ENCODE results near the gene AP5B1. TPM values are rescaled to one million over a fixed set of nuclear protein-coding genes. Genes with fewer than 3 reads are reported as not detected.

AP5B1 gene
- total and polyA plus RNA-seq, 2 donors from 2014 or later = 6.3 to 18.3 TPM

DNA sequence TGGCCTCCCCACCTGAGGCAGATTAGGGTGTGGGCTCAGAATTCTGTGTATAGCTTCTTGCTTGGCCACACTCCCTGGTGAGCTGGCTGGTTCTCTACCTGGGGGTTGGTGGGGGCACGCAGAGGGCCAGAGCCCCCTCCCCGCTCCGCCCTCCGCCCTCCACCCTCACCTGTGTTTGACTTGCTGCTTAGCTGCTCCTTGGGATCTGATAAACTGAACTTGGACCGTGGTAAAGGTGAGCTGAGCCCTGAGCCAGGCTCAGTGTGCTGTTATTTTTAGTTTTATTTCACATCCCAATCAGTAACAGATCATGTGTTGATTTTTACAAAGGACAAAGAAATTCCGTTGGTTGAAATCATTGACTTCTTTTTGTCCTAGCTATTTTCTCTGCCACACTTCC, 8.0 kb upstream of the AP5B1 start:
- Histone ChIP-seq H3K36me3 (ENCODE audit: control insufficient read depth in 2 of 3, insufficient read depth in 3 of 3, low read length in 3 of 3) (no peaks in the 10 kb centered on the region), H3K27me3 (ENCODE audit: control insufficient read depth, insufficient read depth, low read length) (peaks cover 3% of the 10 kb centered on the region), H3K9ac (ENCODE audit: low read length in 3 of 3) (peak overlapping the region in 2 of 3 donors; percentile 1 to 82), H3K9me3 (ENCODE audit: control insufficient read depth in 2 of 3, insufficient read depth in 1 of 3, low read length in 3 of 3) (no peaks in the 10 kb centered on the region), H3K27ac (ENCODE audit: low read depth in 2 of 2, low read length in 2 of 2) (peak overlapping the region; percentile 88 to 95), H3K4me3 (ENCODE audit: low read length in 3 of 3) (peak overlapping the region; percentile 21 to 71 (median 54)), H3K4me1 (ENCODE audit: control insufficient read depth in 2 of 3, insufficient read depth in 2 of 3, low read depth in 1 of 3, low read length in 3 of 3) (peaks cover 0 to 49% (median 12%) of the 10 kb centered on the region in 3 donors)
- FAIRE-seq = no peak
- intact Hi-C loops (cut with DNase I) = no loop called here
- TF ChIP-seq, protein P1, sequence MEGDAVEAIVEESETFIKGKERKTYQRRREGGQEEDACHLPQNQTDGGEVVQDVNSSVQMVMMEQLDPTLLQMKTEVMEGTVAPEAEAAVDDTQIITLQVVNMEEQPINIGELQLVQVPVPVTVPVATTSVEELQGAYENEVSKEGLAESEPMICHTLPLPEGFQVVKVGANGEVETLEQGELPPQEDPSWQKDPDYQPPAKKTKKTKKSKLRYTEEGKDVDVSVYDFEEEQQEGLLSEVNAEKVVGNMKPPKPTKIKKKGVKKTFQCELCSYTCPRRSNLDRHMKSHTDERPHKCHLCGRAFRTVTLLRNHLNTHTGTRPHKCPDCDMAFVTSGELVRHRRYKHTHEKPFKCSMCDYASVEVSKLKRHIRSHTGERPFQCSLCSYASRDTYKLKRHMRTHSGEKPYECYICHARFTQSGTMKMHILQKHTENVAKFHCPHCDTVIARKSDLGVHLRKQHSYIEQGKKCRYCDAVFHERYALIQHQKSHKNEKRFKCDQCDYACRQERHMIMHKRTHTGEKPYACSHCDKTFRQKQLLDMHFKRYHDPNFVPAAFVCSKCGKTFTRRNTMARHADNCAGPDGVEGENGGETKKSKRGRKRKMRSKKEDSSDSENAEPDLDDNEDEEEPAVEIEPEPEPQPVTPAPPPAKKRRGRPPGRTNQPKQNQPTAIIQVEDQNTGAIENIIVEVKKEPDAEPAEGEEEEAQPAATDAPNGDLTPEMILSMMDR (IDR thresholded peaks at IDR 0.05; ENCODE audit: borderline replicate concordance, extremely low read depth, insufficient read depth) = no peak
- peak in 4 of 5 donors; percentile 52 to 66 (median 58) for DNase-seq

DNA sequence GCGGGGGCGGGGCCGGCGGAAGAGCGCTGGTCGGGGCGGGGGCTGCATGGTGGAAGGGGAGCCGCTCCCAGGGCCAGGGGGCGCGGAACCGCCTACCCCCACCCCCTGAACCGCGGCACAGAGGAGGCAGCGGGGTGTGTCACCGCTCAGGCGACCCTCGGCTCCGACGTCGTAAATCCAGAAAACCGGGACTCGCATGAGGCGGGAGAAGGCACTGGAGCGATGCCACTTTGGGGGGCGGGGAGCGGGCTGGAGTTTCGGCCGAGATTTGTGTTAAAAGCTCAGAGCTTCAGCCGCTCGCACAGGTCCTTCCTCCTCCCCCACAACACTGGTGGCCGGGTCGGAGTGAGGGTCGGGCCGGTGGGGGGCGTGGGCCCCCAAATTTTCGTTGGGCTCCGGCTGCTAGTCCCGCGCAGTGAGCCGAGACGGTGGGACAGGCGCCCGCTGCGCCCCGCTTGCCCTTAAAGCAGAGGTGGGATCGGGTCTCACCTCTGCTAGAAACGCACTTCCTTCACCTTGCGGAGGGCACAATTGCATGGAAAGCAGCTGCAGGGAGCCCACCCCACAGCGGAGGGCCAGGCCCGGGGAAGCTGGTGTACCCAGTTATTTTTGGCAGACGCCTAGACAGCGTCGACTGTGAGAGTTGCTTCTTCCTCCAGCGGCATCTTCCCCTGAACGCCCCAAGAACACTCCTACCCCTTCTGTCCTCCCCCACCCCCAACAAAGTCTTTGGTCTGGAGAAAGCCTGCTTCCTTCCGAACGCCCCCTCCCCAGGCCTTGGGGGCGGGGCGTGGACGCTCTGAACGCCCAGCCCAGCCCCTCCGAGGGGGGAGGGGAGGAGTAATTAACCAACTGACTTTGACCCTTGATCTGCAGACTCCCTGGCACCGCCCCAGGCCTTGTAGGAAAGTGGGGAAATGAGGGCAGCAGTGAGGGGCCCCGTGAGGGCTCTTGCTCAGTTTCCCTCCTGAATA, 7.2 kb upstream of the AP5B1 start:
- Histone ChIP-seq H3K9ac (ENCODE audit: low read length in 3 of 3) (peak overlapping the region in 2 of 3 donors; percentile 32 to 82), H3K27me3 (ENCODE audit: control insufficient read depth, insufficient read depth, low read length) (peaks cover 3% of the 10 kb centered on the region), H3K9me3 (ENCODE audit: control insufficient read depth in 2 of 3, insufficient read depth in 1 of 3, low read length in 3 of 3) (no peaks in the 10 kb centered on the region), H3K27ac (ENCODE audit: low read depth in 2 of 2, low read length in 2 of 2) (peak overlapping the region; percentile 88 to 95), H3K36me3 (ENCODE audit: control insufficient read depth in 2 of 3, insufficient read depth in 3 of 3, low read length in 3 of 3) (no peaks in the 10 kb centered on the region), H3K4me1 (ENCODE audit: control insufficient read depth in 2 of 3, insufficient read depth in 2 of 3, low read depth in 1 of 3, low read length in 3 of 3) (peaks cover 0 to 40% (median 7%) of the 10 kb centered on the region in 3 donors), H3K4me3 (ENCODE audit: low read length in 3 of 3) (peak overlapping the region; percentile 45 to 78 (median 71))
- DNase-seq (peak; percentile 83 to 91 (median 88)), FAIRE-seq (no peak)
- intact Hi-C loops (cut with DNase I) = no loop called here
- TF ChIP-seq, protein P1 (IDR thresholded peaks at IDR 0.05; ENCODE audit: borderline replicate concordance, extremely low read depth, insufficient read depth) = no peak

DNA sequence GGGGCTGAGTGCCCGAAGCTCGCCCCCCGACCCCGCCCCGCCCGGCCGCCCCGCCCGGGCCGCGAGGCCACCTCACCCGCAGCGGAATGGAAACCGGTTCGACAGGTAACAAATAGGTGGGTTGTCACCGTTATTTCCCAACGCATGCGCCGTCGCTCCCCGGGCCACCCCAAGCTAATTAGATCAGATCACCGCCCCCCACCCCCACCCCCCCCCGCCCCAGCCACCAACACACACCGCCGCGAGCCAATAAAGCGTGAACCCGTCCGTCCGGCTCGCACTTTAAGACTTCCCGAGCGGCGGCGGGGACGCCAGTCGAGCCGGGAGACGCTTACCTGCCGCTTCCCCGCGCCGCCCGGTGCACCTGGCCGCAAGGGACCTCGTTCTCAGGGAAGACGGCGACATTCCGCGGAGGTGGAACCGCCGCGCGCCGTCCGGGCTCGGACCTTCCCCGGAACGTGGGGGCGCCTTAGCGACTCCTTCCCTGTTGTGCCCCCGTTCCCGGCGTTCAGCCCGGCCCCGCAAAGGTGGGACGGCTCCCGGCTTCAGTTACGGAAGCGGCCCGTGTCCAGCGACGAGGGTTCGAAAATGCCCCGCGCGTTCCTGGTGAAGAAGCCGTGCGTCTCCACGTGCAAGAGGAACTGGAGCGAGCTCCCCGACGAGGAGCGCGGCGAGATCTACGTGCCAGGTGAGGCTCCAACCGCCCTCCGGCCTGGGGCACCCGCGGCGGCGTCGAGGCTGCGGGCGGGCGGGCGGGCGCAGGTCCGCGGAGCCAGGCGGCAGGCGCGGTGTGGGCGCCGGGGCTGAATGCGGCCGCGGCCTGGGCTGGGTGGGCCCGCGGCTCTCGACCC, 6.2 kb upstream of the AP5B1 start, which contains the start of gene OVOL1:
OVOL1 (plus strand) TSS at position 278 of the 851 bp plus-strand sequence; CDS start at position 589, 311 bp downstream.
- FAIRE-seq (no peak), DNase-seq (peak; percentile 79 to 92 (median 89))
- no peaks in the 10 kb centered on the region for H3K36me3 ChIP-seq (ENCODE audit: control insufficient read depth in 2 of 3, insufficient read depth in 3 of 3, low read length in 3 of 3)
- no peaks in the 10 kb centered on the region for H3K9me3 ChIP-seq (ENCODE audit: control insufficient read depth in 2 of 3, insufficient read depth in 1 of 3, low read length in 3 of 3)
- H3K4me3 ChIP-seq (ENCODE audit: low read length in 3 of 3) = peak within 1 kb of the TSS; percentile 45 to 78 (median 71)
- peak within 1 kb of the TSS in 2 of 3 donors; percentile 32 to 82 for H3K9ac ChIP-seq (ENCODE audit: low read length in 3 of 3)
- peaks cover 0 to 34% (median 7%) of the 10 kb centered on the region in 3 donors for H3K4me1 ChIP-seq (ENCODE audit: control insufficient read depth in 2 of 3, insufficient read depth in 2 of 3, low read depth in 1 of 3, low read length in 3 of 3)
- TF ChIP-seq, protein P1 (IDR thresholded peaks at IDR 0.05; ENCODE audit: borderline replicate concordance, extremely low read depth, insufficient read depth) = no peak
- peaks cover 3% of the 10 kb centered on the region for H3K27me3 ChIP-seq (ENCODE audit: control insufficient read depth, insufficient read depth, low read length)
- H3K27ac ChIP-seq (ENCODE audit: low read depth in 2 of 2, low read length in 2 of 2) = peak within 1 kb of the TSS; percentile 88 to 95
- intact Hi-C loops (cut with DNase I) = no loop called here
